KOPT-K1 (cell line): ENCODE measurements around the gene MTFR1L.
A peak's percentile ranks its signal among the peaks of the same experiment; 100 is the strongest.

Experiments
- H3K27ac ChIP-seq: fragments of 200-600 bp; sonication (generic); 2 replicates; pipeline ENCODE4 v1.5.1; 2016; ENCODE audit warnings: antibody characterized with exemption, mild to moderate bottlenecking, low read depth, low read length; ENCODE audit not compliant: poor library complexity, severe bottlenecking
- H3K36me3 ChIP-seq: fragments of 200-600 bp; sonication (generic); 2 replicates; pipeline ENCODE4 v1.5.1; 2017; ENCODE audit warnings: antibody characterized with exemption, mild to moderate bottlenecking, low read length, moderate library complexity; ENCODE audit not compliant: insufficient read depth
- H3K9me3 ChIP-seq: fragments of 200-600 bp; sonication (generic); 2 replicates; pipeline ENCODE4 v1.5.1; 2017; ENCODE audit warnings: antibody characterized with exemption, low read length, mild to moderate bottlenecking; ENCODE audit not compliant: insufficient read depth, poor library complexity, severe bottlenecking

The MTFR1L gene

GRCh38 chr1:25819491-25820246 lies at the start of gene MTFR1L:
MTFR1L (plus strand) TSS chr1:25819954; CDS start chr1:25823105, 3,151 bp downstream.
- Histone ChIP-seq H3K9me3 (no peaks in the 10 kb centered on the region), H3K27ac (peak within 1 kb of the TSS; percentile 82), H3K36me3 (no peaks in the 10 kb centered on the region; the same call in 1 of the 2 replicates)

DNA sequence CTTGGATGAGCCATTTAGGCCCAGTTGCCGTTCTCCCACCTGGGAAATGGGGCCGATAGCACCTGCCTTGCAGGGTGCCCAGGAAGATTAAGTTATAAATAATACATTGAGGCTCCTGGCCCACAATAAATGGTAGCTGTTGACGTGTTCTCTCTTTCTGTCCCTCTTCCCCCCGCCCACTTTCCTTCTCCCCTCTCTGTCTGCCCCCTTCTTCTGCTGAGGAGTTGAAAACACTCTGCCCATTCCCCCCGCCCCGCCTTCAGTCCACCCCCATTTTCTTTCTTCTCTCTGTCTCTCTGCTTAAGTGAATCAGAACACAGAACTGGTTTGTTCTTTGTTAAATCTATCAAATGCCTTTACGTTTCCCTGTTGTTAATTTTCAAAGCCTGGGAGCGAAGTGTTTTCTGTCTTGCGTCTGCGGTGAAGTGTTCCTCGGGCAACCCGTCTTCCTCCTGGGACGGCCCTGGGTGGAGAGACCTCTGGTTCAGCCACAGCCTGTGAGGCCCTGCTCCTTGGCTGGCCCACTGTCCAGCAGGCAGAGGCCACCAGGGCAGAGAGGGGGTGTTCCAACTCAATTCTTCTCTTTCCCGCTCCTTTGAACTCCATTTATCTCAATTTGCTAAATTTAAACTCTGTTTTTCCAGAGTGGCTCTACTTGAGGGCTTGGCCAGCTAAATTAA lies 49.1 kb upstream of the MTFR1L start:
- Histone ChIP-seq H3K27ac (no peak overlapping the region), H3K9me3 (no peaks in the 10 kb centered on the region), H3K36me3 (no peaks in the 10 kb centered on the region)

GRCh38 chr1:25771221-25772114 lies 48.3 kb upstream of the MTFR1L start:
- Histone ChIP-seq H3K36me3 (no peaks in the 10 kb centered on the region), H3K9me3 (no peaks in the 10 kb centered on the region), H3K27ac (no peak overlapping the region)

DNA sequence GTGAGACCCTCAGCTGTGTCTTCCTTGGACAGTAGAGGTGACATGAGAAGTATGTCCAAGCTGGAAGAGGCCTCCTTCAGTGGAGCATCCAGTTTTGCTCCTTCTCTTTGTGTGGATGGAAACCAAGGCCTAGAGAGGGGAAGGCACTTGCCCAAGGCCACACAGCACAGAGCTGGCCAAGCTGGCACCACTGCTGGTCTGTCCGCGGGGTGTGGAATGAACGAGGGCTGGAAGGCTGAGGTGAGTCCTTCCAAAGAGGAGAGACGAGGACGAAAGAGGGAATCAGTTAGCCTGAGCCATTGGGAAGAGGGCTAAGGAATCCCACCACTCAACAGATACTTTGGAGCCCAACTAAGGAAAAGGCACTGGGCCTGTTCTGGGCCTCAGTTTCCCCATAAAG lies 47.6 kb upstream of the MTFR1L start:
- Histone ChIP-seq H3K27ac (no peak overlapping the region), H3K36me3 (no peaks in the 10 kb centered on the region)

DNA sequence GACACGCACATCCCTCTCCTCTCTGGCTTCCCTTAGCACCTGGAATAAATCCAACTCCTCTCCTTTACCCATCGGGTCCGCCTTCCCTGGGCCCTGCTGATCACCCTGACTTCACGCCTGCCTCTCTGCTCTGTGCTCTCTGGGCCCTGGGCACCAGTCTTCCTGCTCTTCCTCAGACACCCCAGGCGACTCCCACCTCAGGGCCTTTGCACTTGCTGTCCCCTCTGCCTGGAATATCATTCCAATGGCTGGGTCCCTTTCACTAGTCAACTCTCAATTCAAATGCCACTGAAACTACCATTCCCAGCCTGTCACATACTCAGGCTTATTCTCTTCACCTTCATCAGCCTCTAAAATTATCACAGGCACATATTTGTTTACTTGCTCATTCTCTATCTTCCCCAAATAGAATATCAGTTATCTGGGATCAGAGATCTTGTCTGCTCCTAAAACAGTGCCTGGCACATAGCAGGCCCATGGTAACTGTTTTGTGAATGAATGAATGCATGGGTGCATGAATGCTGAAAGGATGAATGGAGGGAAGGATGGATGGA lies 47.0 kb upstream of the MTFR1L start:
- no peaks in the 10 kb centered on the region for H3K36me3 ChIP-seq
- no peak overlapping the region for H3K27ac ChIP-seq
- no peaks in the 10 kb centered on the region for H3K9me3 ChIP-seq

More for the DNA sequence above, 47.6 kb upstream of the MTFR1L start:
- no peaks in the 10 kb centered on the region for H3K9me3 ChIP-seq

GRCh38 chr1:25773441-25774125 lies 46.2 kb upstream of the MTFR1L start:
- no peaks in the 10 kb centered on the region for H3K9me3 ChIP-seq
- H3K36me3 ChIP-seq, result no peaks in the 10 kb centered on the region
- H3K27ac ChIP-seq, result no peak overlapping the region

DNA sequence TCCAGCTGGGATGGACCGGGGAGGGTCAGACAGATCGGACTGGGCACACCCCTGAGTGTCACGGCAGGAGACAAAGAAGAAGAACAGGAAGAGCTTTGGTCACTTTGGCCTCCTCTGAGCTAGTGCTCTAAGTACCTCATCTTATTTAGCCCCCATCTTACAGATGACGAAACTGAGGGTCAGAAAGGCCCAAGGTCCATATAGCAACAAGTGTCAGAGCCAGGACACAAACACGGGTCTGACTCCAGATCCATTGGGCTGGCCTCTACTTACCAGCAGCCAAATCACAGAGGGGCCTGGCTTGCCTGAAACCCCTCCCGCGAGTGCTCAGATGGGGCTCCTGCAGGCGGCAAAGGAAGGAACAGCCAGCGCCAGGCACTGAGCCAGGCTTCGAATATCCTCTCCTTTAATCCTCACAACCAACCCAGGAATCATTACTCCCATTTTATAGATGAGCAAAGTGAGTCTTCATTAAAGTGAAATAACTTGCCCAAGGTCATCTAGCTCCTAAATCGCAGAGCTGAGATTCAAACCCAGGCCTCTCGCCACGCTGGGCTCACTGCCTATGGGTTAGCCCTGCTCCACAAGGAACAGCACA lies 45.4 kb upstream of the MTFR1L start:
- Histone ChIP-seq H3K27ac (no peak overlapping the region), H3K36me3 (no peaks in the 10 kb centered on the region), H3K9me3 (no peaks in the 10 kb centered on the region)

DNA sequence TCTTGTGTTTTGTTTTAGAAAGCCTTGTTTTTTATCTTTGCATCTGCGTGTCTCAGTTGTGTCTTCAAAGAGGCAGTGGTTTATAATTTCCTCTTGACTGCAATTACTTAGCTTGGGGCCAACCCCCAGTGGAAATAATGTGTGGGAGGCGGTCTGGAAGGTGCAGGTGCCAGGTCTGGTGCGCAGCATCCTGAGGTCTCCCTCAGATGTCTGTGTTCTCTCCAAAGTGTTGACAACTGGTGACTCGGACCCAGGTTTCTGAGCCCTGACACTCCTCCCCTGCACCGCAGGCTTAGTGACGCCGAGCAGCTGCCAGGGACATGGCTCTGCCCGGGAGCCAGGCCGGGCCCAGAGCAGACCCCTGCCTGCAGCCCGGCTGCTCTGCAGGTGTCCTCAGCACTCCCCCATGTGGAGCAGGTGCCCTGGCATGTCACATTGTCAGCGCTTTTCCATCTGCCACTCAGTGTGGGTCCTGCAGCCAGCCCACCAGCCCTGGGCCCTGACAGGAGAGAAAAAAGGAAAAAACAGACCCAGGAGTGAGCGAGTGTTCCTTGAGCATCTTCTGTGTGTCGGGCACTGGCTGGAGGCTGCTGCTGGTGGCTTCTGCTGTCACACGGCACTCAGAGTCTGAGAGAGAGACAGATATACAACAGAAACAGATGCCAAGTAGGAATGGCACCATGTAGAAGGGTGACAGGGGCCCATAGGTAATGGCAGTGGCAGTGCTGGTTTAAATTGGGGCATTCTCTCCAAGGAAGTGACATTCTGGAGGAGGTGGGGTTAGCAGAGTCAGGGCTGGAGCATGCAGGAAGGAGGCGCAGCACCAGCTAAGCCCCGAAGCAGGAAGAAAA lies 44.6 kb upstream of the MTFR1L start:
- H3K9me3 ChIP-seq, result no peaks in the 10 kb centered on the region
- no peak overlapping the region for H3K27ac ChIP-seq
- no peaks in the 10 kb centered on the region for H3K36me3 ChIP-seq

- H3K27ac ChIP-seq, result no peak overlapping the region
- H3K9me3 ChIP-seq, result no peaks in the 10 kb centered on the region
- H3K36me3 ChIP-seq, result no peaks in the 10 kb centered on the region
Observed at GRCh38 chr1:25779388-25779787, 40.4 kb upstream of the MTFR1L start.

DNA sequence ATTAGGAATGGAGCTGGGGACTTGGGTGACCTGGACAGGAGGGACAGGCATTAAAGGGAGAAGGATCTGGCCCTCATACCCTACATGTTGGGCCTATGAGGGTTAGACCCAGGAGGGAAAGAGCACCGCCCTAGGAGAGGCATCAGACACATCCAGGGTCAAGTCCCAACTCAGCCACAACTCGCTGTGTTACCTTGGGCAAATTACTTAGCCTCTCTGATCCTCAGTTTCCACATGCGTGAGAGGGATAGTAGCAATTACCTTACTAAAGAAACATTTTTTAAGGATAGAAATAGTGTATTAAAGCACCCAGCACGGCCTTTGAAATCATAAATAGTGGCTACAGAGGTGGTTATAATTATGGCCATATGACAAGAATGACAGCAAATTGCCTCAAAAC lies 39.9 kb upstream of the MTFR1L start:
- H3K27ac ChIP-seq, result no peak overlapping the region
- H3K36me3 ChIP-seq, result no peaks in the 10 kb centered on the region
- H3K9me3 ChIP-seq, result no peaks in the 10 kb centered on the region

GRCh38 chr1:25780318-25781129 lies 39.2 kb upstream of the MTFR1L start:
- no peaks in the 10 kb centered on the region for H3K36me3 ChIP-seq
- no peak overlapping the region for H3K27ac ChIP-seq

GRCh38 chr1:25781130-25781433 lies 38.7 kb upstream of the MTFR1L start:
- H3K27ac ChIP-seq, result no peak overlapping the region
- no peaks in the 10 kb centered on the region for H3K36me3 ChIP-seq
- H3K9me3 ChIP-seq, result no peaks in the 10 kb centered on the region

More at GRCh38 chr1:25780318-25781129, 39.2 kb upstream of the MTFR1L start:
- H3K9me3 ChIP-seq, result no peaks in the 10 kb centered on the region

GRCh38 chr1:25782608-25783201 lies 37.0 kb upstream of the MTFR1L start:
- H3K36me3 ChIP-seq, result no peaks in the 10 kb centered on the region
- H3K9me3 ChIP-seq, result no peaks in the 10 kb centered on the region
- H3K27ac ChIP-seq, result no peak overlapping the region
